ENCODE data around the gene EIF5A2.

DNA sequence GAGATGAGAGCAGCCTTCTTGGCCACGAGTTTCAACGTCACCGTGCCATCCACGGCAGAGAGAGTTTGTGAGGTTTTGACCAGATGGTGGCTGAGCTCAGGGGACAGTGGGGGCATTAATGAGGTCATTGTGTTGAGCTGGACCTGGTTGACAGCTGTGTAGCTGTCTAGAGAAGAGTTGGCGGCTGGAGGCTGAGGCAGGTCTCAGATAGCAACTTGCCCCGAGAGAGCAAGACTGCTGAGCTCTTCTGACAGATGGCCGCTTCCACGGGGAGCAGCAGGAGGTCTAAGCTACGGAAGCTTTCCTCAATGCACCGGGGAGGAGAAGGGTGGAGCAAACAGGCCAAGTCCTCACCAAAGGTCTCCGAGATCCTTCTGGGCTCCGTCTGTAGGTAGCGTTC is 44.8 kb upstream of the EIF5A2 start:
- TF ChIP-seq POLR2AphosphoS5 (IDR thresholded peaks at IDR 0.05; ENCODE audit: borderline replicate concordance, low read depth, low read length): no peak
- TF ChIP-seq EZH2 (IDR thresholded peaks at IDR 0.05): no peak
